Medulla oblongata (tissue), 1 donor: Measurements from ENCODE around the gene PMM2.
"Not testable (repeated sequence)": the region's sequence is repeated elsewhere in the genome, so short reads cannot be mapped to it uniquely, and the experiment has no call there.

Experiments
- DNase-seq: peaks from one replicate; pipeline ENCODE4 v3.0.0-alpha.2; 2015; ENCODE audit errors: extremely low spot score

Gene PMM2

GRCh38 chr16:8866884-8867215 is 69.2 kb downstream of the PMM2 start:
- no peak for DNase-seq

DNA sequence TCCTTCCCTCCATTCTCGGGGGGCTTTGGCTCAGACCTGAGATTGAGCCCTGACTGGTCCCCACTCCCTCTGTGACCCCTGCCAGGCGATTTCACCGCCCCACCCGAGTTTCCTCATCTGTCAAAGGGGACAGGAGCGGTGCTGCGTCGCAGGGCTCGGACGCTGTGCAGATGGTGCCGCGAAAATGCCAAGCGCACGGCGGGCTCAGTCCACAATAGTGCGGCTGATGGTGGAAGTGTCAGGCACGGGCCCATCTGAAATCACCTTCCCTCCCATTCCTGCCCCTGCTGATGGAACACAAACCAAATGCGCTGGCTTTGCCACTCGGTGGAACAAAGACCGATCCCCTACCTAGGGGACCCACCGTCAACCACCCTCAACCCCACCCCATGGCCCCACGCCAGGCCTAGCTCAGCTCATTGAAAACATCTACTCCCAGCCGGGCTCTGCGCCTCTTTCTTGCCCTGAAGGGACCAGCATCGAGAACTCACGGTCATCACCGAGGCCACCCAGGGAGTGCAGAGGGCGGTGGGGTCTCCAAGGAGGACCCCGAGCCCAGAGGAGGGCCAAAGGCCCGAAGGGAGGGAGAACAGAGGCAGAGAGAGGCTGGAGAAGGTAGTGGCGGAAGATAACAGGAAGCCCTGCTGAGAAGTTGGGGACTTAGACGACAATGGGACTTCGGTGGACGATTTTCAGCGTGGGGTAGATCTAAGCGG is 69.7 kb downstream of the PMM2 start:
- no peak for DNase-seq

GRCh38 chr16:8867932-8868415 is 70.3 kb downstream of the PMM2 start:
- no peak for DNase-seq

DNA sequence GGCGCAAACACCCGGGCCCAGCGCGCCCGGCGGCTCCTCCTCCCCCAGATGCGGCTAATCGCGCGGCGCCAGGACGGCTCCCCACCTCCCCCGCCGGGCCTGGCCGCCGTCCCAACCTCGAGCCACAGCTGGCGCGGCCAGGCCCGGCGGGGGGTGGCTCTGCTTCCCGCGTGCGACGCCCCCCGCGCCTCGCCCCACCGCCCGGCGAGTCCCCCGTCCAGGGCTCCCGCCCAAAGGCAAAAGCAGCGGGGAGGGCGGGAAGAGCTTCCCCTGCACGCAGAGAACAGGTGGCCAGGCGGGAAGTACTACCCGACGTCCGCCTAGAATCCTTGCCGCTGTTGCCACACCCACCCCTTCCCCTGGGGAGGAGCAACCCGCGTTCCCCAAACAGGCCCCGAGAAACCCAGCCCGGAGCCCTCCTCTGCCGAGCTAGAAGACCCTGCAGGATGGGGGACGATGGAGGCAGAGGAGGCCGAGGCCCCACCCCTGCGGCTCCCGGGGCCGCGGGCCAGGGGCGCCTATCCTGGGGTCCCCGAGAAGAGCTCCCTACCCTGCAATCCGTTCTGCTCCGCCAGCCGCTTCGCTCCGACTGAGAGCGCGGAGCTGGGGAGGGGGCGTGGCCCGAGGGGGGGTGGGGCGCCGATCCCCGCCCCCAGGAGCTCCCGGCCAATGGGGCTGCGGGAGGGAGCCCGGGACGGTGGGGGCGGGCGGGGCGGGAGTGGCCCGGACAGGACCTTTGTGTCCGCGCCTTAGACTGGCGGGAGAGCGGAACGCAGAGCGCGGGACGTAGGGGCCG is 71.0 kb downstream of the PMM2 start, which contains the start of gene CARHSP1:
CARHSP1 (minus strand) TSS at position 591 of the 796 bp plus-strand sequence. CDS start 9,678 bp downstream, outside the sequence.
- peak; percentile 91 for DNase-seq

DNA sequence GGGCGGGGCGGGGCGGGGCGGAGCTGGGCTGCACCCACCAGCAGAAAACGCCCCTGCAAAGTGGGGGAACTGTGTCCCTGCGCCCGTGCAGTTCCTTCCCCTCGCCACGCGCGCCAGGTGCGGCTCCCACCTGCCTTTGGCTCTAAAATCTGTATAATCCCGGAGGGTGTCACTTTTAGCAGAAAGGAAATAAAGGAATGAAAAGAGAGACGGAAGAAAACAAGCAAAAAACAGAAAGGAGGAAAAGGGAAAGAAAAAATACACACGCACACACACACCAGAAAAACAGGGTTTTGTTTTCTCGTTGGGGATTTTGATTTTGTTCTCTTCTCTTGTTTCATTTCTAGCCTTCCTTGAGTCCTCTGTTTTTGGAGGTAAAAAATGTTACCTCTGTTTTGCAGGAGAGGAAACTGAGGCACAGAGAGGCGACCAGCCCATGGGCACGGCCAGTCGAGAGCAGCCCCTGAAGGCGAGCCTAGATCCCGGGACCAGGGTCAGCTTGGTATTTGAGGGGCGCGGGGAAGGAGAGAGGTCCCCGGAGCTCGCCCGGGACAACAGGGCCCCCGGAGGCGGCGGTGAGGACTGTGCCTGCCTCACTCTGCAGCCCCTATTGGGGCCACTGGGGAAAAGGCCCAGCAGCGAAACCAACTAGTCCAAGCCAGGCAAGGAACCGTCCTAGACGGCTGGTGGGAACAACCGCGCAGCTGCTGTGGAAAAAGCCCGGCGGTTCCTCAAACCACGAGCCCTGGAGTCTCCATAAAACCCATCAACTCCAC is 71.8 kb downstream of the PMM2 start:
- DNase-seq, result no peak

DNA sequence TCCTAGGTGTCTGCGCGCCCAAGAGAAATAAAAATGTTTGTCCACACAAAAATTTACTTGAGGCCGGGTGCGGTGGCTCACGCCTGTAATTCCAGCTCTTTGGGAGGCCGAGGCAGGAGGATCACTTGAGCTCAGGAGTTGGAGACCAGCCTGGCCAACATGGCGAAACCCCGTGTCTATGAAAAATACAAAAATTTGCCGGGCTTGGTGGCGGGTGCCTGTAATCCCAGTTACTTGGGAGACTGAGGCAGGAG is 72.3 kb downstream of the PMM2 start:
- DNase-seq, result not testable (repeated sequence)

- no peak for DNase-seq
Observed at GRCh38 chr16:8872071-8872470, 74.4 kb downstream of the PMM2 start.

- DNase-seq, result no peak
Observed at GRCh38 chr16:8872967-8873865, 75.6 kb downstream of the PMM2 start.

GRCh38 chr16:8873866-8874195 is 76.2 kb downstream of the PMM2 start:
- DNase-seq, result not testable (repeated sequence)

GRCh38 chr16:8874388-8874787 is 76.7 kb downstream of the PMM2 start:
- DNase-seq, result no peak

DNA sequence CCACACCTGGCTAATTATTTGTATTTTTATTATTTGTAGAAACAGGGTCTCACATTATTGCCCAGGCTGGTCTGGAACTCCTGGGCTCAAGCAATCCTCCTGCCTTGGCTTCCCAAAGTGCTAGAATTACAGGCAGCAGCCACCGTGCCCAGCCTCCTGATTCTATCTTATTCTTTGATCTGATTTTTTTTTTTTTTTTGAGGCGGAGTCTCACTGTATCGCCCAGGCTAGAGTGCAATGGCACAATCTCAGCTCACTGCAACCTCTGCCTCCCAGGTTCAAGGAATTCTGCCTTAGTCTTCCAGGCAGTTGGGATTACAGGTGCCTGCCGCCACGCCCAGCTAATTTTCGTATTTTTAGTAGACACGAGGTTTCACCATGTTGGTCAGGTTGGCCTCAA is 77.7 kb downstream of the PMM2 start:
- not testable (repeated sequence) for DNase-seq

DNA sequence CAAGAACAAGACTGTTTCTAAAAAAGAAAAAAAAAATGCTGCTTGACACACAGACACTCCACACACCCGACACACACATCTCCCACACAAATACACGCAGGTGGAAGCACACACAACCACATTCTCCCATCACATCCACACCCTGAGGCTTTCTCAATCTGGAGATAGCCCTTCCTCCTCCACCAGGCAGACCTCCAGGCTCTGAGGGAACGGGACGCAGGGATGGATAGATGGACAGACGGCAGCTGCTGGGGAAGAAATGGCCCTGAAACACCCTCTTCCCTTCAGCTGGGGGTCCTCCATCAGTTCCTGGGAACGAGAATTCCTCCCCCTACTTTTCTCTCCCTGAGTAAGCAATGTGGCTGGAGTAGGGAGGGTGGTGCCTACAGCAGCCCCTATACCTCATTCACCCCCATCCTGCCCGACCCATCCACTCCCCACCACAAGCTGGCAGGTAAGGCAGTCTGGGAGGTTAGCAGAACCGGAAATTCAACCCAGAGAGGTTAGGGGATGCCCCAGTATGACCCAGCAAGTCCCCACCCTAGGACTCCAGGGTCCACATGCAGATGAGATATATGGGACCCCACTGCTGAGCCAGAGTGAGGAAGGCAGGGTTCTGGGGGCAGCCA is 80.4 kb downstream of the PMM2 start:
- no peak for DNase-seq

GRCh38 chr16:8878523-8878911 is 80.9 kb downstream of the PMM2 start:
- DNase-seq, result no peak

GRCh38 chr16:8880839-8881510 is 83.3 kb downstream of the PMM2 start:
- no peak for DNase-seq

- DNase-seq, result no peak
Observed at GRCh38 chr16:8882041-8882617, 84.5 kb downstream of the PMM2 start, which contains the start of gene LITAFD. LITAFD (plus strand) TSS chr16:8882351; CDS start chr16:8884356, 2,005 bp downstream.

- DNase-seq, result no peak
Observed at GRCh38 chr16:8882725-8883377, 85.2 kb downstream of the PMM2 start.

GRCh38 chr16:8885674-8886592 is 88.3 kb downstream of the PMM2 start:
- DNase-seq, result no peak

DNA sequence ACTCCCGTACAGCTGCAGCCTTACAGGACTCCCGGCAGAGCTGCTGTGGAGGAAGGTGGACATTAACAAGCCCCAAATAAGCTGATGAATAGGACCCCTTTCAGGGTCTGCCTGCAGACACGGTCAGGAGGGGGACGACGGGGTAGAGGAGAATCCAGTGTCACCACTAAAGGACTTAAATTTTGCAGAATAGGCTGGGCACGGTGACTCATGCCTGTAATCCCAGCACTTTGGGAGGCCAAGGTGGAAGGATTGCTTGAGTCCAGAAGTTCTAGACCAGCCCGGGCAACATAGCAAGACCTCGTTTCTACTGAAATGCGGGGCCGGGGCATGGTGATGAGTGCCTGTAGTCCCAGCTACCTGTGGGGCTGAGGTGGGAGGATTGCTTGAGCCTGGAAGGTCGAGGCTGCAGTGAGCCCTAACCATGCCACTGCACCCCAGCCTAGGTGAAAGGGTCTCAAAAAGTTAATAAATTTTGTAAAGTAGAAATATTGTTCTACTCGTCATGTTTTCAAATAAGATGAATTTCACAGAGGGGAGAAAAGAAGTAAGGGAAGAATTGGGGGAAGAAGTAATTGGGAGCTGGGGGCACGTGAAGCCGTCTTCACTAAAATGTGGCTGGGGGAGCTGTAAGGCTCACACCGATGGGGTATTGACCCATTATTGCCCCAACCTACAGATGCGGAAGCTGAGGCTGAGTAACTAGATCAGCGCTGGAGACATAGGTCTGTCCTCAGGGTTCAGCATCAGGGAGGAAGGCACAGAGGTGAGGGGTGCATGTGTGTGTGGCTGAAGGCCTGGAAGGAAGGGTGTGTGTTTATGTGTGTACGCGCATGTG is 89.2 kb downstream of the PMM2 start:
- DNase-seq, result no peak
